HG03175 (cell line): ENCODE data around the gene HMCES.

Experiments used
- ATAC-seq: cut with Tn5 transposase; IDR thresholded peaks from one replicate; pipeline ENCODE4 v1.9.1; 2021; ENCODE audit warnings: mild to moderate bottlenecking, moderate library complexity; ENCODE audit not compliant: unreplicated experiment

The HMCES gene

DNA sequence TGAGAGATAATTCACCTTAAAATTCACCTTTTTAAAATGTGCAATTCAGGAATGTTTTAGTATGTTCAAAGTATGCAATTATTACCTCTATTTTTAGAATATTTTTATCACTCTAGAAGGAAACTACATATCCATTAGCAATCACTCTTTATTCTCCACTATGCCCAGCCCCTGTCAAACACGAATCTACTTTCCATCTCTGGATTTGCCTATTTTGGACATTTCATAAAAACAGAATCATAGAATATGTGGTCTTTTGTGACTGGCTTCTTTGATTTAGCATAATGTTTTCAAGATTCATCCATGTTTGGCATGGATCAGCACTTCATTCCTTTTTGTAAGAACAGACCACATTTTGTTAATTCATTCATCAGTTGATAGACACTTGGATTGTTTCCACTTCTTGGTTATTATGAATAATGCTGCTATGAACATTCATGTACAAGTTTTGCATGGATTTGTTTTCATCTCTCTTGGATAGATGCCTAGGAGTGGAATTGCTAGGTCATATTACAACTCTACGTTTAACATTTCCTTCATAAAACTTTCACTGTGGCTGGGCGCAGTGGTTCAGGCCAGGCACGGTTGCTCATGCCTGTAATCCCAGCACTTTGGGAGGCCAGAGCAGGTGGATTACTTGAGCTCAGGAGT is 12.7 kb downstream of the HMCES start:
- no peak for ATAC-seq

DNA sequence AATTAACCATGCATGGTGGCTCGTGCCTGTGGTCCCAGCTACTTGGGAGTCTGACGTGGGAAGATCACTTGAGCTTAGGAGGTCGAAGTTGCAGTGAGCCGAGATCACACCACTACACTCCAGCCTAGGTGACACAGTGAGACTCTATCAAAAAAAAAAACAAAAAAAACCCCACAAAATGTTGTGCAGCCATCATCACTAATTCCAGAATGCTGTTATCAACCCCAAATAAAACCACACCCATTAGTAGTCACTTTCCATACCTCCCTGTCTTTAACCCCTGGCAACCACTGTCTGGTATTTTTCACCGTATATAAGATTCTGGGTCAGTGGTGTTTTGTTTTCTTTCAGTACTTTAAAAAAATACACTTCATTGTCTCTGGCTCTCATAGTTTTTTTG is 16.6 kb downstream of the HMCES start:
- no peak for ATAC-seq

DNA sequence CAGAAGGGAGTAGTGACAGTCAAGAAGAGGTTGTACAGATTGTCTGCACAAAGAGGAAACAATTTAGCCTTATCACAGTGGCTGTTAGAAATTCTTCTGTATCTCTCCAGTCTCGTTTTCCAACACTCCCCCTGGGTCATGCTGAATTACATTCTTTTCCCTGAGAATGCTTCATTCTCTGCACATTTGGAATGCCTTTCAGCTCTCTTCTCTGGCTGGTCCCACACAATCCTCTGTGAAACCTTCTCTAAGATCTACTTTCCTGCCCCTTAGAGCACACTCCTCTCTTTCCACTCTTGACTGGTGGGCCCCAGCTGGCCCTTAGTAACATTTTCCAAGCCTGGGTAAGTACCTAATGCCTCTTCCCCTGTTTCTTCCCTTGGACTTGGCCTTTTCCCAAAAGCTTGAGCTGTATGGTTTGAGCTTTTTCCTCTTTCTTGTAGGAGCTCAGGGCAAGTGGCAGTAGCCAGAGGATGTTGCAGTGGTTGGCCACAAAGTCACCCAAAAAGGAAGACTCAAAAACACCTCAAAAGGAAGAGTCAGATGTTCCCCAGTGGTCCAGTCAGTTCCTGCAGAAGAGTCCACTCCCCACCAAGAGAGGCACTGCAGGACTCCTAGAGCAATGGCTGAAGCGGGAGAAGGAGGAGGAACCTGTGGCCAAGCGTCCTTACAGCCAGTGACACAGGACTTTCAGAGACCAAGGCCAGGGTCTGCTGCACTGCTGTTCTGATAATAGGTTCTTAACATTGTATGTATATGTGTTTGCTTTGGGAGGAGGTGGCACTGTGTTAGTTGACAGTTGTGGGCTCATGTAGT is 25.7 kb downstream of the HMCES start:
- ATAC-seq: no peak

DNA sequence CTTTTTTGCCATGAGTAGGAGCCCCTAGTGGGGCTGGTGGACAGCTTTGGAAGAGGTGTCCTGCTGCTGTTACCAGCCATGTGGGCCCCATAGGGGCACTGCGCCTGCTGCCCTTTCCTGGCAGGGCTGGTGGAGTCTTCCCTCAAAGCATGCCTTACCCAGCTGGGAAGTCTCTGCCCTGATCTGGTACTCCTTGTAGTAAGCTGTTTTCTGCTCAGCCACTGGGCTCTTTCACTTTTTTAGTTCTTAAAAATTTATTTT is 26.2 kb downstream of the HMCES start:
- no peak for ATAC-seq

DNA sequence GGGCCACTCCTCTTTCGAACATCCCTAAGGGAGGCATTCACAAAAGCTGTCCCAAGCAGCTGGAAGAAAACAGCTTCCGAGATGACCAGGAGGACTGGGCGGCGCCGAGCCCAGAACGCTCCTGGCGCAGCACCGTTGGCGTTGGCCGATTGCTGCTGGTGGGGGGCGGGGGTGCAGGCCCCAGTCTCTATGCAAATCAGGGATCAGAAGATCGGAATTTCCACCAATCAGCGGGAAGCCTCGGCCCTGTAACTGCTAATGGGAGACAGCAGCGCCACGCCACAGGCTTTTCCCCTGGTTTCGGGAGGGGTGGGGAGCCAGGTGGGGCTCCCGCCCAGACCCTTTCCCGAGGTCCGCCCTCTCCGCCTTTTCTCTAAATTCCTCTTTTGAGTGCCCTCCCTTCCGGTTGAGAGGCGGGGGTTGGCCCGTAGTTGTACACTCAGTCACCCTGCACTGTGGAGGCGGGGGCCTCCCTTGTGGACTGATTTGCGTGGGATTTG is 27.0 kb downstream of the HMCES start:
- no peak for ATAC-seq

DNA sequence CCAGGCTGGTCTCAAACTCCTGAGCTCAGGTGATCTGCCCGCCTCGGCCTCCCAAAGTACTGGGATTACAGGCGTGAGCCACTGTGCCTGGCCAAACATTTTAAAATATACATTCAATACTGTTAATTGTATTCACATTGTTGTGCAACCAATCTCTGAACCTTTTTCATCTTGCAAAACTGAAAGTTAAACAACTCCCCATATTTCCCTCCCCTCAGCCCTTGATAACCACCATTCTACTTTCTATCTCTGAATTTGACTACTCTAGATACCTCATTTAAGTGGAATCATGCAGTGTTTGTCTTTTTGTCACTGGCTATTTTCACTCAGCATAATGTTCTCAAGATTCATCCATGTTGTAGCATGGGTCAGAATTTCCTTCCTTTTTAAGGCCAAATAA is 30.0 kb downstream of the HMCES start:
- ATAC-seq: no peak

DNA sequence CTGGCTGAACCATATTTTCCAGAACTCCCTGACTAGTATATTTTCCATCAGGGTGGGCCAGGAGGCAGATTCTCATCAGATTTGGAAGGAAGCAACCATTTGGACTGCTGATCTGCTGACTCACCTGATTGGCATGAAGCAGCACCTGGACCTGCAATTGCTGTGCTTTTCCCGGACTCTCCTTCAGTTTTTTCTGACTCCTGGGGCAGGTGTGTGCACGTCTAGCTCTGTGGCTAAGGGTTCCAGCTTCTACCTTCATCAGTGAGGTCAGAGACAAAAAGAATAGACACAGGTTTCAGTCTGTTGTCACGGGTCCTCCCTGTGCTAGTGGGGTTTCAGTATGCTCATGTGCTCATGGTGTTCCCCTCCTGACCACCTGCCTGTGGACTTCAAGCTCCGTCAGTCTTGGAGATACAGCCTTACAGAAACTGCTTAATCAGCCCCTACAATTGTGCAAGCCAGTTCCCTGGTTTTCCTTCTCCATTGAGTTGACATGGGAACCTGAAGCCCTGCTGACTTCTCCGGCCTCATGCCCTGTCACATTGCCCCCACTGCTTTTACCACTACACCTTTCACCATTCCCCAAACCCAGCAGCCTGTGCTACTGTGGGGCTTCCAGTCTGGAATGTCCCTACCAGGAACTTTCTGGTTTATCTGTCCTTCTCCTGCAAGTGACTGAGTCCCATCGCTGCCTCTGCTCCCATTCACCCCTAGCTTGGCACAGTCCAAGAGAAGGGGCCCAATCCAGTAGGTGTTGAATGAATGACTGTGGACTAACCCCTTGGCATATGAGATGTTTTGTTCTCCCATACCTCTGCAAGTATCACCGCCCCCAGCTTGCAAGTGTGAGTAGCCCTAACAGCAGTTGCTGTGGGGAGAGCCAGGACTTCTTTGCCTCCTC is 31.7 kb downstream of the HMCES start:
- no peak for ATAC-seq

DNA sequence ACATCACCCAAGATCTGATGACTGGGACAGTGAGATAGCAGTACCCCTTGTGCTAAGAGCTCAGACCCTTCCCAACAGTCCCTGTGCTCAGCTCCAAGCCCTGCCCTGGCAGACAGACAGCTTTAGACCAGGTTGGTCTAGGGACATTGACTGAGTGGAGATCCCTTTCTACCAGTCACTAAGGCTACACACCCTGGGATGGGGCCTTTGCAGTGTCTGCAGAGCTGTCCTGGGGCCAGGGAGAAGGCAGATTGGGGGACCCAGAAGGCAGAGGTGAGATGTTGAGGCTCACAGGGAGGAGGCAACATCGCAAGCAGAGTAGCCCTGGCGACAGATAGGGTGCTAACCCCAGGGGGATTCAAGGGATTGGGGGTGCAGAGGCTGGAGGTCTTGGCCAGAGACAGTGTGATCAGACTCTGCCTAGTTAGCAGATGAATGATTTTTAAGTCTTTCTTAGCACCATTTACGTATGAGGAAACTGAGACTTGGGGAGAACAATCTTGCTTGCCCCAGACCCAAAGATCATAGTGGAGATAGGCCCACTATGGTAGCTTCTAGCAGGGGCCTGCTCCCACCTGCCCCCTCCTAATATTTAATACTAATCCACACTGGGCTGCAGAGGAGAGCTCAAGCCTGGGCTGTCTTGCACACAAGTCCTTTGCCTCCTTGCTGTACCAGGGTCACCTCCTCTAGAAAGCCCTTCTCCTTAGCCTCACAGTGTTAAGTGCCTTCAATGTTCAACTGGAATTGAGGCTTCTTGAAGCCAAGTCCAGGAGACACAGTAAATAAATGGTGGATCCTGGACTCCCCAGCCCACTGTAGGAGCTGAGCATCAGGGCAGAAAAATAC is 32.6 kb downstream of the HMCES start:
- no peak for ATAC-seq

DNA sequence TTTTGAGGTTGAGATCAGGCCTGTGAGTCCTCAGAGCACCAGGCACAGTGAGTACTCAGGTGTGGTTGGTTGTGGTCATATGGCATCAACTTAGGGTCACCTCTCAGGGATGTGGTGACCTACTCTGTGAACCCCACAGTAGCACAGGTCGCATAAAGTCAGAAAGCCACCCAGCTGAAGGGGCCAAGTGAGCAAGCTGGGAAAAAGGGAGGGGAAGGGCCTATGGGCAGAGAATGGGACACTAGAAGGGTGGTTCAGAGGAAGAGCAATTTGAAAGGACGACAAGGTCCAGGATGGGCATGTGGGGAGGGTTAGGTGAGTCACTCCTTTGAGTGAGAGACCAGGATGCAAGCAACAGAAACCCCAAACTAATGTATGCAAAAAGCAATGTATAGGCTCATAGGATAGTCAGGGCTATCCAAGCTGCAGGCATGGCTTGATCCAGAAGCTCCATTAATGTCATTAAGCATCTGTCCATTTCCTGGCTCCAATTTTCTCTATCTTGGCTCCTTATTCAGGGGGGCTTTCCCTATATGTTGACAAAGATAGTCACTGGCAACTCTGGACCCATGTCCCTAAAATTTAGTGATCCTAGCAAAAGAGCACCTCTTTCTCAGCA is 33.5 kb downstream of the HMCES start:
- no peak for ATAC-seq

DNA sequence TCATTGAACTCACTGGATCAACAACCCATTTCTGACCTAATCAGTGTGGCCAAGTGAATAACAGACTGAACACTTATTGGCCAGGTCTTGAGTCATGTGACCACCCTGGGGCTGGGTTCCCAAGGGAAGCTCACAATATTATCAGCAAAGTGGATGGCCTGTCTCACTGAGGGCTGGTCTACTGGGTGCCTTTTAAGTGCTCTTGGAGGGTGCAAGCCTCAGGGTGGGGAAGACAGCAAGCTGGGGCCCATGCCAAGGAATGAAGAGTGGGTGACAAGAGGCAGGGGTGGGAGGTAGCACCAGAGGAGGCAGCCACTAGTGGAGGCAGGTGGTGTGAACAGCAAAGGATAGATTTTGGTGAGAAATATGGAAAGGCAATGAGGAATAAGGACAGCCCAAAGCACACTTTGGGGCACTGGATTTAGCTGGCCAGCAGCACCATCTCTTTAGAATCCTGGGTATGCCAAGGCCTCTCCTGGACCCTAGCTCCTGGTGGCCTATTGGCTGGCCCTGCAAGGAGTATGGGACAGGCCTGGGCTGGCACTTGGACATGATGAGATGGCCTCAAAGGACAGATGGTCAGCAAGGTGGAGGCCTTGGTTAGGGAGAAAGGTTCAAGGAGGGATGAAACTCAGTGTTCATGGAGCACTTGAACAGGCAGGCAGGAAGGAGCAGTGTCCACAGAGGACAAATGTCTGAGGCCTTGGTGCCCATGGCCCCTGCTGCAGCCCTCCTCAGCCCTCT is 34.2 kb downstream of the HMCES start:
- no peak for ATAC-seq

DNA sequence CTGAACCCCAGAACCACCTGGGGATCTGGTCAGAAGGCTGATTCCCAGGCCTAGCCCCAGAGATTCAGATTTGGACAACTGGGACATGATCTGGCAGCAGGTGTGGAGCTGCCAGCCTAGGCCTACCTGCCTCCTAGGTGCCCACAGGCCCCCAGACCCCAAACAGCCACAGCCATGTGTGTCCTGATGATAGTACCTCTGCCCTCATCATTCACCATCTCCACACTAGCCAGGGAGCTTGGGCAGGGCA is 34.7 kb downstream of the HMCES start:
- no peak for ATAC-seq

DNA sequence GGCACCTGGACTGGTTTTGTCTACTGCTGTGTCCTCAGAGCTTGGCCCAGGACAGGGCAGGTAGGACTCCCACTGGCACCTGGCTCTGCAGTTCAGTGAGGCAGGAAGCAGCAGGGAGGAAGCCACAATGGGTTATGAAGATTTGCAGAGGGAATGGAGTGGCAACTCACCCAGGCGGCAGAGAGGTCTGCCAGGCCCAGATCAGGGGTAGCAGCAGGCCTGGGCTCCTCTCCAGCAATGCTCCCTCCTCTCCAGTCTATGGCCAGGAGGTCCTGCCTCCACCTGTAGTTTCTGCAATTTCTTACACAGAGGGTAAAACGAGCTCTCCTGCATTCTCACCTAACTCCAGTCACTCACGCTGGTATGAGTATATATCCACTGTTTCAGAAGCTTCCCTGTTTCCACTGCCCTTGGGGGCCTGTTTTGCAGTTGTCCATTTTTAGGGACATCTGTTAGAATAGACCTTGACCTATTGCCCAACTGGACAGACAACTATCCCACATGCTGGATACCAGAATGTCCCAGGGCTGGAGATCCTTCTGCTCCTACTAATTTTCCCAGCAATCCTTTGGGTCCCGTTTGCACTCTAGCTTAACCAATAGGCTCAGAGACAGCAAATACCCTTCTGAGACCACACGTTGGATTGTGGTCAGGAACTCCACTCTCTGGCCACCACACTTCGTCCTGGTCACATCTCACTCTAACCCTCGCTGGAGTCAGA is 35.2 kb downstream of the HMCES start:
- no peak for ATAC-seq

DNA sequence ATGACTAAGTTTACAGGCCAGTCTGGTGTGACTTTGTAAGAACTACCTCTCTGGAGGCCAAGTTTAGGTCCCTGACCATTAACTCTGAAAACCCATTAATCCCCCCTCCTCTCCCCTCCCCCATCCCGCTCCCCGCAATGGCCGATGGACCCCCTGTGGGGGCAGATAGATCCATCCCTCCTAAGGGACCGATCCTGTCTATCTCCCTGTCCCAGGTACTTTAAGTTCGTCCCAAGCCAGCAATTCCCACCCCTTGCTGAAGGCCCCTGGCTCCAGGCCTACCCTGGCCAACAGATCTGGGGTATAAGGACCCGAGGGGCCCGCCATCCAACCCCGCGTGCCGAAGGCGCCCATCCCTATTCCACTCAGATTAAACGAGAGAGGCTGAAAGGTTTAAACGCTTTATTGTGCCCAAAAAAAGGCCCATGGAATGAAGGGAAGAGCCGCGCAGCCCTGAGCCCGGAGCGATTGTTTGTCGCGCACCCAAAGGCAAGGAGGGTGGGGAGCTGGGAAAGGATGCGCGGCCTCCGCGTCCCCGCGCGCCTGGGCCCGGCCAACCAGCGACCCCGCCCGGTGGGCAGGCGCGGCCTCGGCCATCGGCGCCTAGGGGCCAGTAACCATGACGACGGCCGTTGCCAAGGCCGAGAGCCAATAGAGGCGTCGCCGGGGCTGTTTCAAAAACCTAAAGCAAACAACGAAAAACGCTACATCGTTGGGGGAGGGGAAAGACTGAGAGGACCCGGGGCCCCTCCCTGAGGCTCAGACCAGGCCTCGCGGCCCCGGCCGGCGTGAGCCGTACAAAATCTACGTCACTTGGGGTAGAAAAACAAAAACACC is 35.9 kb downstream of the HMCES start:
- peak; percentile 31 for ATAC-seq

DNA sequence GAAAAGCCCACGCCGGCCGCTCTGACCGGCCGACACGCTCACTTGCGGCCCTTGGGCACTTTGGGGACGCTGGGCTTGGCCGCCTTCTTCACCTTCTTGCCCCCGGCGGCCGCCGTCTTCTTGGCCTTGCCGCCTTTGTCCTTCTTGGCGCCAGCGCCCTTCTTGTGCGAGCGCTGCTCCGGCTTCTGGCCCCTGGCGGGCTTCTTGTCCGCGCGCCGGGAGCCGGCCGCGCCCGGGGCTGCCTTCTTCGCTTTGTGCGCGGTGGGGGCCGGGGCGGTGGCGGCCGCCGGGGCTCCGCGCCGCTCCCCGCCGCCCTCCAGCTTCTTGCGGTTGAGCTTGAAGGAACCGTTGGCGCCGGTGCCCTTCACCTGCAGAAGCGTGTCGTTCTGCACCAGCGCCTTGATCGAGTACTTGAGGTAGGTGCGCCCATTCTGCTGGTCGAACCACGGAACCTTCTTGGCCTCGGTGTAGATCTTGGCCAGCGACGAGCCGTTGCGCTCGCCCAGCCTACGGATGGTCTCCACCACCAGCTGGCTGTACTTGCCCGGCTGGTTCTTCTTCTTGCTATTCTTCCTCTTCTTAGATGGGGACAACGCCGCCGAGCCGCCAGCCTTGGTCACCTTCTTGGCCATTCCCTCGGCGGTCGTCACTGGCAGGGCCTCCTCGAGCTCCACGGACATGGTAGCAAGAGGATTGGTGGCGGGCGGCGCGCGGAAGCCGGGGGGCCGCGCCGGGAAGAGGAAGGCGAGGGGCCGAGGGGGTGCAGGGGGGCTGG is 36.7 kb downstream of the HMCES start:
- peak; percentile 11 for ATAC-seq

DNA sequence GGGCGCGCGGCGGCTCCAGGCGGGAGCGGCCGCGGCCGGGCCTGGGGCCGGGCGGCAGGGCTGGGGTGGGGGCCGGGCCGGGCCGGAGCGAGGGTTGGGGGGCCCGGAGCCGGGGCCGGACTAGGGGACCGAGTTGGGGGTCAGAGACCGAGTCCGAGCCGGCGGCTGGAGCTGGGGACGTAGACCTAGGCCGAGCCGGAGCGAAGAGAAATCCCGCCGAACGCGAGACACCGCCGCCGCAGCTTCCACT is 37.3 kb downstream of the HMCES start:
- no peak for ATAC-seq

DNA sequence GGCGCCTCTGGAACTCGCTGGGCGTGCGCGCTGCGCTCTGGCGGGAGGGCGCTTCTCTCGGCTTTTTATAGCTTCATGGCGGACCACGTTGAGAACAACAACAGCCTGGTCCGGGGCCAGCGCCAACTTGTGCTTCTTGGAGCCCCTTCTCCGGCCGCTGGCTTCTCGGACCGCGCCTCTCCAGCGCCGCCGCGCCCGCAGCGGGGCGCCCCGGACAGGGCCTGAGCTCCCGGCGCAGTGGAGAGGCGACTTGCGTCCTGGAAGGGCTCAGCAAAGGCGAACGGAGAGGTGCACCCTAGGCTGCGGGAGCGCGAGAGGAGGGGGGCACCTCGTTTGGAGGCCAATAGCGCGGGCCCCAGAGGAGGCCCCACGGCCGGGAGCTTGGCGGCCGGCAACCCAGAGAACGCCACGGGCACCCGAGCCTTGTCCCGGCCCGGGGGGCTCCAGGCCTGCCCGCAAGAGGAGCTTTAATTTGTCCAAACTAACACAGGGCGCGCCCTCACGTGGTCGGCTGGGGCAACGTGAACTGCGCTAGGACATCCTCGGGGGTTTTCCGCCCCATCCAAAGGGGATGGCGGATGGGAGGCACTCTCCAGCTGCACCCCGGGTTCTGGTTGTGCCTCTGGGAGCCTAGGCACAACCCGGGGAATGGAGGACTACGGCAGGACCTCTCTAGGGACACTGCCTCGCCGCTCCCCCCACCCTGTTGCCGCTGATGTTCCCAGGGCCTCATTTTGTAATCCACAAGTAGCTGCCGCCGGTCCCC is 37.8 kb downstream of the HMCES start:
- ATAC-seq: peak; percentile 38
